ENCODE data around the gene CCNI.
"Not testable (repeated sequence)": the region's sequence is repeated elsewhere in the genome, so short reads cannot be mapped to it uniquely, and the experiment has no call there.

The CCNI gene

GRCh38 chr4:77037168-77037567 is 38.6 kb downstream of the CCNI start:
- H3K4me1 ChIP-seq (ENCODE audit: control extremely low read depth in 1 of 4, control insufficient read depth in 4 of 4, insufficient read depth in 4 of 4, low read length in 3 of 4); DNase-seq; H3K27ac ChIP-seq (ENCODE audit: insufficient read depth in 1 of 2, low read depth in 1 of 2, low read length in 2 of 2, poor library complexity in 1 of 2, severe bottlenecking in 2 of 2); H3K4me3 ChIP-seq (ENCODE audit: control insufficient read depth in 1 of 7, extremely low read depth in 1 of 7, insufficient read depth in 4 of 7, low read depth in 2 of 7, low read length in 6 of 7); H3K27me3 ChIP-seq (replicated peaks in 2 of 5; ENCODE audit: control insufficient read depth in 4 of 5, insufficient read depth in 5 of 5, low read length in 4 of 5); POLR2A ChIA-PET; H3K9me3 ChIP-seq (ENCODE audit: control extremely low read depth in 1 of 5, control insufficient read depth in 4 of 5, insufficient read depth in 2 of 5, low read depth in 1 of 5, low read length in 4 of 5): not testable (repeated sequence)
- CTCF ChIA-PET = interaction anchor here (0.9 to 4.2 kb wide), 3 partner anchors 9 to 553 kb away, joined by 3 to 21 read pairs (median 3); no protein-coding TSS in a partner anchor
- 100% methylated on average over 5 of the region's 5 CpGs for WGBS (ENCODE audit: insufficient coverage)
- peaks cover 13 to 60% (median 40%) of the 10 kb centered on the region in 4 experiments for H3K36me3 ChIP-seq (ENCODE audit: control insufficient read depth in 4 of 4, insufficient read depth in 4 of 4, low read length in 3 of 4)

GRCh38 chr4:77036206-77036605 is 39.6 kb downstream of the CCNI start:
- H3K36me3 ChIP-seq (ENCODE audit: control insufficient read depth in 4 of 4, insufficient read depth in 4 of 4, low read length in 3 of 4) = peaks cover 13 to 69% (median 48%) of the 10 kb centered on the region in 4 experiments
- ChIA-PET CTCF (interaction anchor here (0.9 to 1.7 kb wide), 5 partner anchors 9 to 659 kb away, joined by 3 to 5 read pairs (median 3); no protein-coding TSS in a partner anchor), POLR2A (no interaction called here)
- WGBS (ENCODE audit: insufficient coverage) = 100% methylated on average over 1 of the region's 2 CpGs
- peaks cover 0 to 5% (median under 1%) of the 10 kb centered on the region in 4 experiments for H3K4me1 ChIP-seq (ENCODE audit: control extremely low read depth in 1 of 4, control insufficient read depth in 4 of 4, insufficient read depth in 4 of 4, low read length in 3 of 4)
- no peaks in the 10 kb centered on the region for H3K27me3 ChIP-seq (replicated peaks in 2 of 5; ENCODE audit: control insufficient read depth in 4 of 5, insufficient read depth in 5 of 5, low read length in 4 of 5)
- H3K9me3 ChIP-seq (ENCODE audit: control extremely low read depth in 1 of 5, control insufficient read depth in 4 of 5, insufficient read depth in 2 of 5, low read depth in 1 of 5, low read length in 4 of 5) = no peaks in the 10 kb centered on the region
- no peak overlapping the region for H3K27ac ChIP-seq (ENCODE audit: insufficient read depth in 1 of 2, low read depth in 1 of 2, low read length in 2 of 2, poor library complexity in 1 of 2, severe bottlenecking in 2 of 2)
- no peak overlapping the region for H3K4me3 ChIP-seq (ENCODE audit: control insufficient read depth in 1 of 7, extremely low read depth in 1 of 7, insufficient read depth in 4 of 7, low read depth in 2 of 7, low read length in 6 of 7)
- no peak for DNase-seq

GRCh38 chr4:77035153-77035552 is 40.6 kb downstream of the CCNI start:
- ChIA-PET CTCF (interaction anchor here (1.1 to 1.7 kb wide), 3 partner anchors 10 to 168 kb away, joined by 3 to 4 read pairs (median 3); no protein-coding TSS in a partner anchor), POLR2A (no interaction called here)
- H3K4me1 ChIP-seq (ENCODE audit: control extremely low read depth in 1 of 4, control insufficient read depth in 4 of 4, insufficient read depth in 4 of 4, low read length in 3 of 4) = no peaks in the 10 kb centered on the region
- H3K36me3 ChIP-seq (ENCODE audit: control insufficient read depth in 4 of 4, insufficient read depth in 4 of 4, low read length in 3 of 4) = peaks cover 18 to 76% (median 55%) of the 10 kb centered on the region in 4 experiments
- DNase-seq = no peak
- no peak overlapping the region for H3K27ac ChIP-seq (ENCODE audit: insufficient read depth in 1 of 2, low read depth in 1 of 2, low read length in 2 of 2, poor library complexity in 1 of 2, severe bottlenecking in 2 of 2)
- no peaks in the 10 kb centered on the region for H3K9me3 ChIP-seq (ENCODE audit: control extremely low read depth in 1 of 5, control insufficient read depth in 4 of 5, insufficient read depth in 2 of 5, low read depth in 1 of 5, low read length in 4 of 5)
- no peak overlapping the region for H3K4me3 ChIP-seq (ENCODE audit: control insufficient read depth in 1 of 7, extremely low read depth in 1 of 7, insufficient read depth in 4 of 7, low read depth in 2 of 7, low read length in 6 of 7)
- 100% methylated on average over 1 of the region's 1 CpG for WGBS (ENCODE audit: insufficient coverage)
- H3K27me3 ChIP-seq (replicated peaks in 2 of 5; ENCODE audit: control insufficient read depth in 4 of 5, insufficient read depth in 5 of 5, low read length in 4 of 5) = no peaks in the 10 kb centered on the region

GRCh38 chr4:77031544-77031943 is 44.2 kb downstream of the CCNI start:
- peaks cover 24 to 87% (median 67%) of the 10 kb centered on the region in 4 experiments for H3K36me3 ChIP-seq (ENCODE audit: control insufficient read depth in 4 of 4, insufficient read depth in 4 of 4, low read length in 3 of 4)

GRCh38 chr4:77029757-77030156 is 46.0 kb downstream of the CCNI start:
- DNase-seq; H3K27me3 ChIP-seq (replicated peaks in 2 of 5; ENCODE audit: control insufficient read depth in 4 of 5, insufficient read depth in 5 of 5, low read length in 4 of 5); H3K9me3 ChIP-seq (ENCODE audit: control extremely low read depth in 1 of 5, control insufficient read depth in 4 of 5, insufficient read depth in 2 of 5, low read depth in 1 of 5, low read length in 4 of 5); H3K27ac ChIP-seq (ENCODE audit: insufficient read depth in 1 of 2, low read depth in 1 of 2, low read length in 2 of 2, poor library complexity in 1 of 2, severe bottlenecking in 2 of 2); POLR2A ChIA-PET; H3K4me1 ChIP-seq (ENCODE audit: control extremely low read depth in 1 of 4, control insufficient read depth in 4 of 4, insufficient read depth in 4 of 4, low read length in 3 of 4); H3K4me3 ChIP-seq (ENCODE audit: control insufficient read depth in 1 of 7, extremely low read depth in 1 of 7, insufficient read depth in 4 of 7, low read depth in 2 of 7, low read length in 6 of 7): not testable (repeated sequence)
- peaks cover 22 to 88% (median 63%) of the 10 kb centered on the region in 4 experiments for H3K36me3 ChIP-seq (ENCODE audit: control insufficient read depth in 4 of 4, insufficient read depth in 4 of 4, low read length in 3 of 4)
- WGBS (ENCODE audit: insufficient coverage) = 100% methylated on average over 6 of the region's 7 CpGs
- CTCF ChIA-PET = interaction anchor here (1.1 to 2.5 kb wide), 5 partner anchors 9 to 174 kb away, joined by 3 to 8 read pairs (median 5); no protein-coding TSS in a partner anchor

More at GRCh38 chr4:77031544-77031943, 44.2 kb downstream of the CCNI start:
- Histone ChIP-seq H3K9me3 (ENCODE audit: control extremely low read depth in 1 of 5, control insufficient read depth in 4 of 5, insufficient read depth in 2 of 5, low read depth in 1 of 5, low read length in 4 of 5) (no peaks in the 10 kb centered on the region), H3K27me3 (replicated peaks in 2 of 5; ENCODE audit: control insufficient read depth in 4 of 5, insufficient read depth in 5 of 5, low read length in 4 of 5) (no peaks in the 10 kb centered on the region), H3K27ac (ENCODE audit: insufficient read depth in 1 of 2, low read depth in 1 of 2, low read length in 2 of 2, poor library complexity in 1 of 2, severe bottlenecking in 2 of 2) (no peak overlapping the region), H3K4me1 (ENCODE audit: control extremely low read depth in 1 of 4, control insufficient read depth in 4 of 4, insufficient read depth in 4 of 4, low read length in 3 of 4) (no peaks in the 10 kb centered on the region), H3K4me3 (ENCODE audit: control insufficient read depth in 1 of 7, extremely low read depth in 1 of 7, insufficient read depth in 4 of 7, low read depth in 2 of 7, low read length in 6 of 7) (no peak overlapping the region)
- POLR2A ChIA-PET = no interaction called here
- DNase-seq = no peak
- CTCF ChIA-PET = interaction anchor here (1.4 to 2.5 kb wide), 4 partner anchors 9 to 172 kb away, joined by 3 to 6 read pairs (median 5); no protein-coding TSS in a partner anchor
- WGBS (ENCODE audit: insufficient coverage) = 93% methylated on average over 5 of the region's 5 CpGs

GRCh38 chr4:77028246-77028645 is 47.5 kb downstream of the CCNI start:
- Histone ChIP-seq H3K9me3 (ENCODE audit: control extremely low read depth in 1 of 5, control insufficient read depth in 4 of 5, insufficient read depth in 2 of 5, low read depth in 1 of 5, low read length in 4 of 5) (no peaks in the 10 kb centered on the region), H3K27ac (ENCODE audit: insufficient read depth in 1 of 2, low read depth in 1 of 2, low read length in 2 of 2, poor library complexity in 1 of 2, severe bottlenecking in 2 of 2) (no peak overlapping the region), H3K4me1 (ENCODE audit: control extremely low read depth in 1 of 4, control insufficient read depth in 4 of 4, insufficient read depth in 4 of 4, low read length in 3 of 4) (no peaks in the 10 kb centered on the region), H3K4me3 (ENCODE audit: control insufficient read depth in 1 of 7, extremely low read depth in 1 of 7, insufficient read depth in 4 of 7, low read depth in 2 of 7, low read length in 6 of 7) (no peak overlapping the region), H3K36me3 (ENCODE audit: control insufficient read depth in 4 of 4, insufficient read depth in 4 of 4, low read length in 3 of 4) (peaks cover 19 to 89% (median 67%) of the 10 kb centered on the region in 4 experiments), H3K27me3 (replicated peaks in 2 of 5; ENCODE audit: control insufficient read depth in 4 of 5, insufficient read depth in 5 of 5, low read length in 4 of 5) (no peaks in the 10 kb centered on the region)
- ChIA-PET CTCF (interaction anchor here (1.5 kb wide), 1 partner anchor 8 kb away, joined by 3 read pairs; no protein-coding TSS in a partner anchor), POLR2A (no interaction called here)
- no peak for DNase-seq
- WGBS (ENCODE audit: insufficient coverage) = 100% methylated on average over 1 of the region's 2 CpGs

GRCh38 chr4:77026322-77026704 is 49.5 kb downstream of the CCNI start:
- ChIA-PET CTCF (interaction anchor here (1.6 kb wide), 1 partner anchor 21 kb away, joined by 4 read pairs; no protein-coding TSS in a partner anchor), POLR2A (no interaction called here)
- H3K36me3 ChIP-seq (ENCODE audit: control insufficient read depth in 4 of 4, insufficient read depth in 4 of 4, low read length in 3 of 4) = peaks cover 16 to 86% (median 66%) of the 10 kb centered on the region in 4 experiments
- no peaks in the 10 kb centered on the region for H3K4me1 ChIP-seq (ENCODE audit: control extremely low read depth in 1 of 4, control insufficient read depth in 4 of 4, insufficient read depth in 4 of 4, low read length in 3 of 4)
- no peak overlapping the region for H3K27ac ChIP-seq (ENCODE audit: insufficient read depth in 1 of 2, low read depth in 1 of 2, low read length in 2 of 2, poor library complexity in 1 of 2, severe bottlenecking in 2 of 2)
- 93% methylated on average over 3 of the region's 4 CpGs for WGBS (ENCODE audit: insufficient coverage)
- no peaks in the 10 kb centered on the region for H3K27me3 ChIP-seq (replicated peaks in 2 of 5; ENCODE audit: control insufficient read depth in 4 of 5, insufficient read depth in 5 of 5, low read length in 4 of 5)
- DNase-seq = no peak
- H3K4me3 ChIP-seq (ENCODE audit: control insufficient read depth in 1 of 7, extremely low read depth in 1 of 7, insufficient read depth in 4 of 7, low read depth in 2 of 7, low read length in 6 of 7) = no peak overlapping the region
- no peaks in the 10 kb centered on the region for H3K9me3 ChIP-seq (ENCODE audit: control extremely low read depth in 1 of 5, control insufficient read depth in 4 of 5, insufficient read depth in 2 of 5, low read depth in 1 of 5, low read length in 4 of 5)
